ENCODE results near the gene SEC22C.

SEC22C gene

GRCh38 chr3:42498791-42499477, 82.8 kb downstream of the SEC22C start:
- no peak for ATAC-seq (ENCODE audit: low read depth)
- Histone ChIP-seq H3K36me3 (ENCODE audit: low read depth) (no peaks in the 10 kb centered on the region), H3K9me3 (ENCODE audit: severe bottlenecking) (no peaks in the 10 kb centered on the region), H3K27ac (ENCODE audit: poor library complexity, severe bottlenecking) (no peak overlapping the region), H3K27me3 (ENCODE audit: insufficient read depth, poor library complexity, severe bottlenecking) (no peaks in the 10 kb centered on the region), H3K4me1 (ENCODE audit: insufficient read depth, poor library complexity, severe bottlenecking) (no peaks in the 10 kb centered on the region), H3K4me3 (ENCODE audit: severe bottlenecking) (no peak overlapping the region)
- peak; percentile 30 for DNase-seq (ENCODE audit: low spot score)
- TF ChIP-seq, protein P1, sequence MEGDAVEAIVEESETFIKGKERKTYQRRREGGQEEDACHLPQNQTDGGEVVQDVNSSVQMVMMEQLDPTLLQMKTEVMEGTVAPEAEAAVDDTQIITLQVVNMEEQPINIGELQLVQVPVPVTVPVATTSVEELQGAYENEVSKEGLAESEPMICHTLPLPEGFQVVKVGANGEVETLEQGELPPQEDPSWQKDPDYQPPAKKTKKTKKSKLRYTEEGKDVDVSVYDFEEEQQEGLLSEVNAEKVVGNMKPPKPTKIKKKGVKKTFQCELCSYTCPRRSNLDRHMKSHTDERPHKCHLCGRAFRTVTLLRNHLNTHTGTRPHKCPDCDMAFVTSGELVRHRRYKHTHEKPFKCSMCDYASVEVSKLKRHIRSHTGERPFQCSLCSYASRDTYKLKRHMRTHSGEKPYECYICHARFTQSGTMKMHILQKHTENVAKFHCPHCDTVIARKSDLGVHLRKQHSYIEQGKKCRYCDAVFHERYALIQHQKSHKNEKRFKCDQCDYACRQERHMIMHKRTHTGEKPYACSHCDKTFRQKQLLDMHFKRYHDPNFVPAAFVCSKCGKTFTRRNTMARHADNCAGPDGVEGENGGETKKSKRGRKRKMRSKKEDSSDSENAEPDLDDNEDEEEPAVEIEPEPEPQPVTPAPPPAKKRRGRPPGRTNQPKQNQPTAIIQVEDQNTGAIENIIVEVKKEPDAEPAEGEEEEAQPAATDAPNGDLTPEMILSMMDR (IDR thresholded peaks at IDR 0.05; ENCODE audit: poor library complexity, severe bottlenecking): no peak

DNA sequence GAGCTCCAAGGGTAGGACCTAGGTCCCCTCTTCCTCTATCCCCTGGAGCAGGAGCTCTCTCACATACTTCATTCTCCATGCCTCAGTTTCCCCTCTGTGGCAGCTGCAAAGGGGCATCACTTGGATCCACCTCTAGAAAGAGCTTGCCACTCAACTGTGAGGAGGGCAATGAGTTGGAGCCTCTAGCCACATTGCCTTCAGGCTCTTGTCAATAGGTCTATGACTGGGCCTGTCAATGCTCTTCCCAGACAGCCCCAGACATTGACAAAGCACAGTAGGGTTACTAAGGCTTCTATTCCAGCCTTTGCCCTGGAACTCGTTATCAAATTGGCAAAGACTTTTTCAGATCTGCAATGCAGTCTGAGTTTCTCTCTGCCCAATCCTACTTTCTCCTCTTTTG, 83.7 kb downstream of the SEC22C start:
- no peaks in the 10 kb centered on the region for H3K27me3 ChIP-seq (ENCODE audit: insufficient read depth, poor library complexity, severe bottlenecking)
- ATAC-seq (ENCODE audit: low read depth): no peak
- DNase-seq (ENCODE audit: low spot score): peak; percentile 6
- no peaks in the 10 kb centered on the region for H3K9me3 ChIP-seq (ENCODE audit: severe bottlenecking)
- H3K36me3 ChIP-seq (ENCODE audit: low read depth): no peaks in the 10 kb centered on the region
- TF ChIP-seq, protein P1 (IDR thresholded peaks at IDR 0.05; ENCODE audit: poor library complexity, severe bottlenecking): no peak
- no peak overlapping the region for H3K4me3 ChIP-seq (ENCODE audit: severe bottlenecking)
- no peak overlapping the region for H3K27ac ChIP-seq (ENCODE audit: poor library complexity, severe bottlenecking)
- H3K4me1 ChIP-seq (ENCODE audit: insufficient read depth, poor library complexity, severe bottlenecking): no peaks in the 10 kb centered on the region

Measured in RWPE2 (cell line).